ENCODE data around the gene MED26. TPM values are rescaled to one million over a fixed set of nuclear protein-coding genes. Genes with fewer than 3 reads are reported as not detected.

MED26 gene
- total and polyA plus RNA-seq, 2 of the 13 experiments (the other 11 are each of a cell fraction or from before 2014, with no cell fraction given): 3.5 to 3.8 TPM

- intact Hi-C loops (cut with micrococcal nuclease; ENCODE audit: unreplicated experiment): no loop called here
- CTCF ChIA-PET (ENCODE audit: low intra/inter-chr PET ratio, low total read pairs): no interaction called here
- no peak overlapping the region for H2AFZ ChIP-seq (ENCODE audit: low read length)
- TF ChIP-seq PAWR (CRISPR knock-in tag; IDR thresholded peaks at IDR 0.05; ENCODE audit: borderline replicate concordance): no peak
- TF ChIP-seq ZNF749 (CRISPR knock-in tag; IDR thresholded peaks at IDR 0.05; ENCODE audit: borderline replicate concordance): no peak
- no peak for TF ChIP-seq TRIM24 (CRISPR knock-in tag; IDR thresholded peaks at IDR 0.05)
- no peak for TF ChIP-seq ZBTB49 (CRISPR knock-in tag; IDR thresholded peaks at IDR 0.05; ENCODE audit: borderline replicate concordance)
- TF ChIP-seq ZNF280D (CRISPR knock-in tag; IDR thresholded peaks at IDR 0.05): no peak
- no peak for TF ChIP-seq SOX5 (CRISPR knock-in tag; IDR thresholded peaks at IDR 0.05; ENCODE audit: borderline replicate concordance)
- TF ChIP-seq ZFY (CRISPR knock-in tag; IDR thresholded peaks at IDR 0.05): no peak
- no peak for TF ChIP-seq ETV6 (CRISPR knock-in tag; conservative IDR thresholded peaks at IDR 0.05)
- TF ChIP-seq CEBPB (IDR thresholded peaks at IDR 0.05; ENCODE audit: borderline replicate concordance, low read depth, low read length): no peak
- TF ChIP-seq MEIS2 (CRISPR knock-in tag; IDR thresholded peaks at IDR 0.05): no peak
- no peak for TF ChIP-seq ZSCAN20 (CRISPR knock-in tag; IDR thresholded peaks at IDR 0.05; ENCODE audit: borderline replicate concordance)
- no peak for TF ChIP-seq CBFB (CRISPR knock-in tag; IDR thresholded peaks at IDR 0.05)
- no peak for TF ChIP-seq HNRNPL (IDR thresholded peaks at IDR 0.05; ENCODE audit: low read depth, low read length)
- TF ChIP-seq TAF1 (CRISPR knock-in tag; IDR thresholded peaks at IDR 0.05): no peak
- no TSS peak for BruUV-seq (replicated peaks)
- in situ Hi-C loops (cut with HindIII; ENCODE audit: extremely low pct_ligation_motif_present, low pct_unique_long_range_greater_than_20kb): no loop called here
- ATAC-seq (no peak), FAIRE-seq (no peak), DNase-seq (ENCODE audit: low spot score) (no peak)
- peaks cover 20% of the 10 kb centered on the region for H4K20me1 ChIP-seq (ENCODE audit: insufficient read depth, low read length)
- H3K4me1 ChIP-seq (ENCODE audit: insufficient read depth, low read length): peaks cover 22% of the 10 kb centered on the region
- no peak overlapping the region for H3K27ac ChIP-seq (ENCODE audit: extremely low read length, insufficient read depth, low read length)
- POLR2A ChIA-PET: no interaction called here
- H3K9ac ChIP-seq (ENCODE audit: insufficient read depth, low read depth, low read length): no peak overlapping the region
- WGBS (ENCODE audit: low lambda C conversion rate): 100% methylated on average over 2 of the region's 10 CpGs
- no peak overlapping the region for H3K4me2 ChIP-seq (ENCODE audit: low read depth, low read length)
- peaks cover 0 to 4% of the 10 kb centered on the region in 2 experiments; a peak in 1 of 5 replicates for H3K36me3 ChIP-seq (replicated peaks in 1 of 2; ENCODE audit: control insufficient read depth in 1 of 2, insufficient read depth in 2 of 2, low read length in 2 of 2)
- H3K9me3 ChIP-seq (ENCODE audit: low read length): no peaks in the 10 kb centered on the region
- no peaks in the 10 kb centered on the region for H3K27me3 ChIP-seq (ENCODE audit: control insufficient read depth in 1 of 2, insufficient read depth in 2 of 2, low read length in 2 of 2)
- H3K79me2 ChIP-seq (ENCODE audit: insufficient read depth, low read length): peaks cover 89% of the 10 kb centered on the region
- no peak overlapping the region for H3K4me3 ChIP-seq (replicated peaks in 1 of 3; ENCODE audit: insufficient read depth in 1 of 3, low read depth in 2 of 3, low read length in 3 of 3)
These were observed 33.8 kb downstream of the MED26 start for GRCh38 chr19:16594131-16594586.
